WTC11 (cell line): ENCODE data around the gene FOXN3. TPM values are rescaled to one million over a fixed set of nuclear protein-coding genes. Genes with fewer than 3 reads are reported as not detected.

Experiments
- ATAC-seq: fragments of 200-7000 bp; cut with Tn5 transposase; 2 replicates; pipeline ENCODE4 v1.10.0; 2021; ENCODE audit warnings: mild to moderate bottlenecking, moderate library complexity
- CTCF ChIA-PET: fragments of 300-600 bp; sonication (Branson Sonifier 250); formaldehyde crosslinking; loops from one replicate; lab custom pipeline; 2021; ENCODE audit warnings: antibody characterized with exemption; lab: Charles Lee
- POLR2A ChIA-PET: fragments of 350-600 bp; sonication (Branson Sonifier 250); formaldehyde crosslinking; loops from one replicate; lab custom pipeline; 2021; ENCODE audit warnings: antibody characterized with exemption; lab: Charles Lee
- DNase-seq: peaks from one replicate; pipeline ENCODE4 v3.0.0; 2021; ENCODE audit warnings: low spot score
- H3K27ac Mint-ChIP-seq: 2 replicates; pipeline ENCODE4 v1.8.0; 2021; ENCODE audit warnings: mixed read lengths
- H3K27me3 Mint-ChIP-seq: 2 replicates; pipeline ENCODE4 v1.8.0; 2021; ENCODE audit warnings: low read depth, mild to moderate bottlenecking, moderate library complexity, mixed read lengths
- H3K36me3 Mint-ChIP-seq: 2 replicates; pipeline ENCODE4 v1.8.0; 2021; ENCODE audit warnings: mixed read lengths
- H3K4me1 Mint-ChIP-seq: 2 replicates; pipeline ENCODE4 v1.8.0; 2022; ENCODE audit warnings: mixed read lengths
- H3K4me3 Mint-ChIP-seq: 2 replicates; pipeline ENCODE4 v1.8.0; 2021; ENCODE audit warnings: mild to moderate bottlenecking, moderate library complexity, mixed read lengths
- H3K9me3 Mint-ChIP-seq: 2 replicates; pipeline ENCODE4 v1.8.0; 2021; ENCODE audit warnings: mixed read lengths
- FOXJ3 ChIP-seq: sonication (generic); formaldehyde crosslinking; IDR thresholded peaks from 2 replicates; pipeline ENCODE4 v1.9.0; 2021; ENCODE audit warnings: missing genetic modification reagents, mild to moderate bottlenecking, borderline replicate concordance
- FOXP1 ChIP-seq: sonication (generic); formaldehyde crosslinking; IDR thresholded peaks from 2 replicates; pipeline ENCODE4 v1.8.0; 2022; ENCODE audit warnings: missing genetic modification reagents, mild to moderate bottlenecking, moderate library complexity, borderline replicate concordance
- GABPB1 ChIP-seq: sonication (generic); formaldehyde crosslinking; IDR thresholded peaks from 2 replicates; pipeline ENCODE4 v1.8.1; 2023; ENCODE audit warnings: mild to moderate bottlenecking, missing genetic modification reagents
- JUN ChIP-seq: sonication (generic); formaldehyde crosslinking; IDR thresholded peaks from 2 replicates; pipeline ENCODE4 v1.8.0; 2023; ENCODE audit warnings: mild to moderate bottlenecking, missing genetic modification reagents
- RORB ChIP-seq: fragments of 250-450 bp; sonication (Bioruptor Pico); IDR thresholded peaks from 2 replicates; pipeline ENCODE4 v1.9.0; 2021; ENCODE audit warnings: mild to moderate bottlenecking
- SMAD3 ChIP-seq: sonication (generic); formaldehyde crosslinking; IDR thresholded peaks from 2 replicates; pipeline ENCODE4 v1.8.0; 2022; ENCODE audit warnings: missing genetic modification reagents, mild to moderate bottlenecking, borderline replicate concordance
- TEAD1 ChIP-seq: sonication (generic); formaldehyde crosslinking; IDR thresholded peaks from 2 replicates; pipeline ENCODE4 v1.8.0; 2022; ENCODE audit warnings: mild to moderate bottlenecking, missing genetic modification reagents
- ZNF121 ChIP-seq: sonication (generic); formaldehyde crosslinking; IDR thresholded peaks from 2 replicates; pipeline ENCODE4 v1.8.0; 2023; ENCODE audit warnings: missing genetic modification reagents
- ZNF416 ChIP-seq: fragments of 250-450 bp; sonication (Bioruptor Pico); IDR thresholded peaks from 2 replicates; pipeline ENCODE4 v1.9.0; 2021; ENCODE audit warnings: mild to moderate bottlenecking, inconsistent platforms
- ZNF425 ChIP-seq: fragments of 250-450 bp; sonication (Bioruptor Pico); conservative IDR thresholded peaks from 2 replicates; pipeline ENCODE4 v1.9.0; 2021; ENCODE audit warnings: mild to moderate bottlenecking
- total RNA-seq: library from RNA; stranded (reverse); gene quantifications from 3 replicates; pipeline ENCODE4 v1.2.3, GENCODE V29; 2021
- TF ChIP-seq, protein P1 (sequence below): sonication (generic); formaldehyde crosslinking; conservative IDR thresholded peaks from 2 replicates; pipeline ENCODE4 v1.8.1; 2022; ENCODE audit warnings: mild to moderate bottlenecking, missing genetic modification reagents
- TF ChIP-seq, protein P2 (sequence below): sonication (generic); formaldehyde crosslinking; IDR thresholded peaks from 2 replicates; pipeline ENCODE4 v1.8.0; 2022; ENCODE audit warnings: mild to moderate bottlenecking, missing genetic modification reagents
- TF ChIP-seq, protein P3 (sequence below): sonication (generic); formaldehyde crosslinking; IDR thresholded peaks from 2 replicates; pipeline ENCODE4 v1.8.1; 2023; ENCODE audit warnings: mild to moderate bottlenecking, missing genetic modification reagents, moderate library complexity

Gene FOXN3
- total RNA-seq, 1 experiment from 2014 or later = 170 TPM

DNA sequence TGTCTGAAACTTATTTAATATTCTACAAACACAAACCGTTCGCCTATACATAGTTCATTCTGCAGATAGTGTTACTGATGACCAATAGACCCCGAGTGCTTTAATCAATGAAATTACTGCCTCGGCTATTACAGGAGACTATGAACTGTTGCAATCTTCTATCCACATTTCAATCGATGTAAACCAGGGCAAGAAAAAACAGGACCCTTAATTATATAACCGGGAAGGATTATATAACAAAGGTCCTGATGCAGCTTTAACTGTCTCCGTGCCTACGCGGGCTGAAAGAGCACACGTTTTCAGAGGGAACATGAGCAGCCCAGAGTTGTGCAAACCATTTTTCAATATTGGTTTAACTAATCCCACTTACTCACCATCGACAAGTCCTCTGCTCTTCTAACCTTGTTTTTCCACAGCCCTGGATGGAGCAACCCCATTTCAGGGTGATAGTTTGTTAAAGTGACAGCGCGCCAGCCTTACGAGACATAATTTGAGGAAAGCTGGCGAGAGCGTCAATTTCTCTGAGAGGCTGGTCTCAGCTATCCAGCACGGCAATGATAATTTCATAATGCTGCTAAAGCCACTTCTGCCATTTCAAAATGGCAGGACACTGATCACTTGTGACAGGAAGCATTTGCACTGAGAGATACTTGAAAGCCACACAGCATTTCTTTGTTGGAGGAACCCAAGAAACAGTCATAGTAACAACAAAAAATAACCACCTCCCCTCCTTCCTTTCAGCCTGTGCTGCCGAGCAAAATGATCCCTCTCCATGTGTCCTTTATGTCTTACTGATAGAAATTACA lies 184.6 kb downstream of the FOXN3 start:
- CTCF ChIA-PET = interaction anchor here (1.1 kb wide), 1 partner anchor 54 kb away, joined by 3 read pairs; no protein-coding TSS in a partner anchor
- H3K27me3 Mint-ChIP-seq = no peaks in the 10 kb centered on the region
- no peak overlapping the region for H3K4me3 Mint-ChIP-seq
- ATAC-seq (no peak), DNase-seq (no peak)
- H3K36me3 Mint-ChIP-seq = peaks cover 22% of the 10 kb centered on the region
- H3K9me3 Mint-ChIP-seq = peaks cover 11% of the 10 kb centered on the region
- TF ChIP-seq FOXP1 (CRISPR knock-in tag) (no peak), GABPB1 (CRISPR knock-in tag) (peak; percentile 89)
- POLR2A ChIA-PET = no interaction called here
- 0 out of 2 replicates have a peak overlapping the region, but pooled peaks have one; percentile 15 for H3K27ac Mint-ChIP-seq
- peaks cover 75% of the 10 kb centered on the region for H3K4me1 Mint-ChIP-seq

- Mint-ChIP-seq H3K27ac (no peak overlapping the region), H3K27me3 (no peaks in the 10 kb centered on the region), H3K36me3 (peaks cover 13% of the 10 kb centered on the region), H3K4me3 (no peak overlapping the region), H3K9me3 (peaks cover 5% of the 10 kb centered on the region), H3K4me1 (peaks cover 76% of the 10 kb centered on the region)
- ATAC-seq = no peak
- TF ChIP-seq ZNF425 (CRISPR knock-in tag) (no peak), ZNF121 (CRISPR knock-in tag) (no peak), RORB (CRISPR knock-in tag) (no peak), SMAD3 (no peak)
- TF ChIP-seq, protein P1, sequence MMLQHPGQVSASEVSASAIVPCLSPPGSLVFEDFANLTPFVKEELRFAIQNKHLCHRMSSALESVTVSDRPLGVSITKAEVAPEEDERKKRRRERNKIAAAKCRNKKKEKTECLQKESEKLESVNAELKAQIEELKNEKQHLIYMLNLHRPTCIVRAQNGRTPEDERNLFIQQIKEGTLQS (CRISPR knock-in tag) = no peak
- POLR2A ChIA-PET = no interaction called here
- CTCF ChIA-PET = interaction anchor here (1.1 kb wide), 1 partner anchor 53 kb away, joined by 3 read pairs; no protein-coding TSS in a partner anchor
- DNase-seq = no peak
Observed at GRCh38 chr14:89231426-89232113, 185.5 kb downstream of the FOXN3 start.

DNA sequence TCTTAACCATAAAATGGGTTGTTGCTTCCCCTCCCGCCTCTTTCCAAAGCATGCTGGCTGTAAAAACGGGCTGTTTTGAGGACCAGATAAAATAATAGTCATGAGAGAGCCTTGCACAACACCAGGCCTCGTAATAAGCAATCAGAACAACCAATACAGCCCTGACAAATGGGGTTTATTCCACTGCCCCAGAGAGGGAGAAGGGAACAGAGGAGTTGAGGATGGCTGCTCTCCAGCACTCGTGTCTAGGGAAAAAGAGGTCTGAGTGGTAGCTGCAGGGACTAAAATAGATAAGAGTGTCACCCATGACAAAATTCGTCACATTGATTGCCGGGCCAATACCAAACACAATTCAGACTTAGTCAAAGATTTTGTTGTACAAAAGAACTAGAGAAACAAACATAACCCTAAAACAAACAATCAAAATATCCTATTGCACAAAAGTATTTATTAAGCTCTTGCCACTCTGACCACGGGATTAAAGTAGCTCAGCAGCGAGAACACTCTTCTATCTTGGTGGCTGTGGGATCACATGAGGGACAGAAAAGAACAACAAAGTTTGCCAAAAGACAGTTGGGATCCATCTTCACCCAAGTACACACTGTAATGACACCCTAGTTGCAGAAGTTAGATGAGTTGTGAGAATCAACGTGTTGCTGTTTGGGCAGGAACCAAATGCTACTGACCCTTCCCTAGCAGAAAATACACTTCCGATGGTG lies 188.0 kb downstream of the FOXN3 start:
- no peaks in the 10 kb centered on the region for H3K27me3 Mint-ChIP-seq
- DNase-seq = no peak
- TF ChIP-seq, protein P2, sequence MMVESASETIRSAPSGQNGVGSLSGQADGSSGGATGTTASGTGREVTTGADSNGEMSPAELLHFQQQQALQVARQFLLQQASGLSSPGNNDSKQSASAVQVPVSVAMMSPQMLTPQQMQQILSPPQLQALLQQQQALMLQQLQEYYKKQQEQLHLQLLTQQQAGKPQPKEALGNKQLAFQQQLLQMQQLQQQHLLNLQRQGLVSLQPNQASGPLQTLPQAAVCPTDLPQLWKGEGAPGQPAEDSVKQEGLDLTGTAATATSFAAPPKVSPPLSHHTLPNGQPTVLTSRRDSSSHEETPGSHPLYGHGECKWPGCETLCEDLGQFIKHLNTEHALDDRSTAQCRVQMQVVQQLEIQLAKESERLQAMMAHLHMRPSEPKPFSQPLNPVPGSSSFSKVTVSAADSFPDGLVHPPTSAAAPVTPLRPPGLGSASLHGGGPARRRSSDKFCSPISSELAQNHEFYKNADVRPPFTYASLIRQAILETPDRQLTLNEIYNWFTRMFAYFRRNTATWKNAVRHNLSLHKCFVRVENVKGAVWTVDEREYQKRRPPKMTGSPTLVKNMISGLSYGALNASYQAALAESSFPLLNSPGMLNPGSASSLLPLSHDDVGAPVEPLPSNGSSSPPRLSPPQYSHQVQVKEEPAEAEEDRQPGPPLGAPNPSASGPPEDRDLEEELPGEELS = no peak
- TF ChIP-seq, protein P3, sequence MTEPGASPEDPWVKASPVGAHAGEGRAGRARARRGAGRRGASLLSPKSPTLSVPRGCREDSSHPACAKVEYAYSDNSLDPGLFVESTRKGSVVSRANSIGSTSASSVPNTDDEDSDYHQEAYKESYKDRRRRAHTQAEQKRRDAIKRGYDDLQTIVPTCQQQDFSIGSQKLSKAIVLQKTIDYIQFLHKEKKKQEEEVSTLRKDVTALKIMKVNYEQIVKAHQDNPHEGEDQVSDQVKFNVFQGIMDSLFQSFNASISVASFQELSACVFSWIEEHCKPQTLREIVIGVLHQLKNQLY = no peak
- no peak for TF ChIP-seq JUN (CRISPR knock-in tag)
- no peak for TF ChIP-seq FOXJ3 (CRISPR knock-in tag)
- no peak for TF ChIP-seq TEAD1 (CRISPR knock-in tag)
- no peak for TF ChIP-seq ZNF416
- no peaks in the 10 kb centered on the region for H3K36me3 Mint-ChIP-seq
- H3K4me1 Mint-ChIP-seq = peaks cover 75% of the 10 kb centered on the region
- ATAC-seq = no peak
- H3K9me3 Mint-ChIP-seq = no peaks in the 10 kb centered on the region
- H3K27ac Mint-ChIP-seq = peak overlapping the region; percentile 37; the same call in 1 of the 2 replicates
- no peak overlapping the region for H3K4me3 Mint-ChIP-seq
- CTCF ChIA-PET = no interaction called here
- POLR2A ChIA-PET = no interaction called here
